HepG2 (cell line): ENCODE measurements around the gene FAM131C. TPM values are rescaled to one million over a fixed set of nuclear protein-coding genes. Genes with fewer than 3 reads are reported as not detected.

Experiments
- ATAC-seq: fragments of 200-7000 bp; cut with Tn5 transposase; 3 replicates; pipeline ENCODE4 v1.9.1; 2020; ENCODE audit warnings: mild to moderate bottlenecking, moderate library complexity
- BruUV-seq: library from RNA; stranded (reverse); fragments of 400-500 nt; replicated peaks from 2 replicates; lab custom pipeline; 2021; lab: Mats Ljungman, UMichigan
- CTCF ChIA-PET: fragments of 300-600 bp; formaldehyde crosslinking; extraction: SDS; loops from one replicate; lab custom pipeline; 2021; ENCODE audit warnings: low total read pairs, inconsistent platforms, low intra/inter-chr PET ratio; lab: Yijun Ruan, JAX
- POLR2A ChIA-PET: fragments of 350-600 bp; sonication (Branson Sonifier 250); formaldehyde crosslinking; loops from one replicate; lab custom pipeline; 2020; ENCODE audit warnings: antibody characterized with exemption, inconsistent platforms; lab: Yijun Ruan, JAX
- DNase-seq: peaks from one replicate; pipeline ENCODE4 v3.0.0-alpha.2; 2015; ENCODE audit warnings: low spot score
- FAIRE-seq: peaks from 3 replicates; lab custom pipeline; 2011; peaks lifted over from hg19 to GRCh38; lab: Jason Lieb, UNC
- H2AFZ ChIP-seq: one replicate; pipeline ENCODE4 v1.6.1; 2011; ENCODE audit warnings: low read length, inconsistent platforms
- H3K27ac ChIP-seq: fragments of 300-600 bp; 3 replicates; pipeline ENCODE4 v1.8.0; 2011; ENCODE audit warnings: mixed run types, mild to moderate bottlenecking, mixed read lengths, low read length, inconsistent platforms; ENCODE audit not compliant: insufficient read depth; ENCODE audit errors: extremely low read length
- H3K27me3 ChIP-seq, 2 experiments: fragments of 200-600 bp in 1 of 2; 2 replicates in 1 of 2; 3 replicates in 1 of 2; pipeline versions ENCODE4 v1.6.0 to v1.8.0; 2011; ENCODE audit warnings: low read length in 2 of 2, mild to moderate bottlenecking in 2 of 2, moderate library complexity in 2 of 2, inconsistent platforms in 1 of 2; ENCODE audit not compliant: insufficient read depth in 2 of 2, control insufficient read depth in 1 of 2
- H3K36me3 ChIP-seq, 2 experiments: fragments of 200-600 bp in 1 of 2; replicated peaks in 1 of 2; 2 replicates in 1 of 2; 3 replicates in 1 of 2; pipeline versions ENCODE4 v1.5.1 to v1.8.0; 2011; ENCODE audit warnings: low read length in 2 of 2, inconsistent platforms in 1 of 2; ENCODE audit not compliant: insufficient read depth in 2 of 2, control insufficient read depth in 1 of 2
- H3K4me1 ChIP-seq: 2 replicates; pipeline ENCODE4 v1.5.1; 2012; ENCODE audit warnings: low read length, inconsistent platforms; ENCODE audit not compliant: insufficient read depth
- H3K4me2 ChIP-seq: 2 replicates; pipeline ENCODE4 v1.6.0; 2011; ENCODE audit warnings: low read depth, low read length, inconsistent platforms
- H3K4me3 ChIP-seq, 3 experiments: fragments of 200-600 bp in 1 of 3; sonication (generic), shearing (Covaris generic) in 1 of 3; replicated peaks in 1 of 3; 2 replicates each; pipeline ENCODE4 v1.5.1; 2011 to 2016; ENCODE audit warnings: low read length in 3 of 3, inconsistent platforms in 2 of 3, low read depth in 2 of 3, mild to moderate bottlenecking in 2 of 3, control low read depth in 1 of 3, mixed read lengths in 1 of 3; ENCODE audit not compliant: insufficient read depth in 1 of 3
- H3K79me2 ChIP-seq: one replicate; pipeline ENCODE4 v1.6.1; 2011; ENCODE audit warnings: low read length, inconsistent platforms; ENCODE audit not compliant: insufficient read depth
- H3K9ac ChIP-seq: 2 replicates; pipeline ENCODE4 v1.6.0; 2011; ENCODE audit warnings: mild to moderate bottlenecking, low read depth, low read length, inconsistent platforms; ENCODE audit not compliant: insufficient read depth
- H3K9me3 ChIP-seq: 2 replicates; pipeline ENCODE4 v1.5.1; 2012; ENCODE audit warnings: mild to moderate bottlenecking, low read length
- H4K20me1 ChIP-seq: 2 replicates; pipeline ENCODE4 v1.6.0; 2011; ENCODE audit warnings: inconsistent platforms, mild to moderate bottlenecking, low read length, moderate library complexity; ENCODE audit not compliant: insufficient read depth
- ETV5 ChIP-seq: IDR thresholded peaks from 2 replicates; pipeline ENCODE4 v1.6.1; 2018; ENCODE audit warnings: missing biosample characterization, missing genetic modification reagents, inconsistent platforms, borderline replicate concordance
- MXD4 ChIP-seq: IDR thresholded peaks from 2 replicates; pipeline ENCODE4 v1.6.1; 2016; ENCODE audit warnings: mild to moderate bottlenecking, missing biosample characterization, missing genetic modification reagents
- NFAT5 ChIP-seq: sonication (generic); formaldehyde crosslinking; IDR thresholded peaks from 2 replicates; pipeline ENCODE4 v1.4.0; 2020; ENCODE audit warnings: missing genetic modification reagents
- NR2F2 ChIP-seq: IDR thresholded peaks from 2 replicates; pipeline ENCODE4 v1.6.1; 2012; ENCODE audit warnings: low read depth, inconsistent platforms, borderline replicate concordance
- RAD51 ChIP-seq: fragments of 450-650 bp; IDR thresholded peaks from 2 replicates; pipeline ENCODE4 v1.6.1; 2016; ENCODE audit warnings: borderline replicate concordance
- SALL1 ChIP-seq: sonication (generic); formaldehyde crosslinking; IDR thresholded peaks from 2 replicates; pipeline ENCODE4 v1.8.0; 2022; ENCODE audit warnings: mild to moderate bottlenecking, missing genetic modification reagents
- SKI ChIP-seq: fragments of 450-650 bp; IDR thresholded peaks from one replicate; pipeline ENCODE4 v1.6.1; 2018; ENCODE audit warnings: mild to moderate bottlenecking; ENCODE audit not compliant: partially characterized antibody
- ZNF570 ChIP-seq: sonication (generic); formaldehyde crosslinking; IDR thresholded peaks from 2 replicates; pipeline ENCODE4 v1.4.0; 2020; ENCODE audit warnings: mild to moderate bottlenecking, missing genetic modification reagents, borderline replicate concordance
- ZSCAN30 ChIP-seq: sonication (generic); formaldehyde crosslinking; IDR thresholded peaks from 2 replicates; pipeline ENCODE4 v1.5.0; 2020; ENCODE audit warnings: mild to moderate bottlenecking, missing genetic modification reagents
- WGBS: methylation state at CpG from one replicate; pipeline ENCODE4 v1.1.6; 2017; ENCODE audit warnings: low lambda C conversion rate; 5-methylcytosine and 5-hydroxymethylcytosine counted together
- in situ Hi-C: cut with HindIII; loops from 2 replicates; pipeline ENCODE4 v1.10.0; 2017; ENCODE audit warnings: low pct_unique_long_range_greater_than_20kb; ENCODE audit not compliant: extremely low pct_ligation_motif_present
- intact Hi-C: fragments of 100-400 bp; cut with micrococcal nuclease; formaldehyde crosslinking; loops from one replicate; pipeline ENCODE4 v1.10.0; 2022; ENCODE audit not compliant: unreplicated experiment
- polyA plus RNA-seq, 8 experiments: library from polyadenylated mRNA; depleted of rRNA in 3 of 8; stranded (reverse) in 7 of 8; unstranded in 1 of 8; fragments of >200 nt; fragmentation: Illumina TruSeq in 4 of 8; extraction: Trizol in 4 of 8; gene quantifications; 2 replicates each; pipeline versions ENCODE4 v1.2.1 to v1.2.3, GENCODE V29; 2011 to 2016; ENCODE audit warnings: low read depth in 4 of 8, missing spikeins in 1 of 8, mixed read lengths in 1 of 8; ENCODE audit not compliant: insufficient read depth in 1 of 8
- total RNA-seq, 5 experiments: library from RNA; depleted of rRNA; stranded (reverse); fragments of >200 nt; fragmentation: Illumina TruSeq; extraction: Trizol; gene quantifications; 2 replicates each; pipeline ENCODE4 v1.2.3, GENCODE V29; 2016; ENCODE audit warnings: low read depth in 1 of 5

The FAM131C gene
- total and polyA plus RNA-seq, 2 of the 13 experiments (the other 11 are each of a cell fraction or from before 2014, with no cell fraction given) = 0.07 TPM; not detected in 1

GRCh38 chr1:16111771-16112595, 38.5 kb upstream of the FAM131C start (continued):
- TF ChIP-seq NFAT5 (CRISPR knock-in tag) = no peak
- TF ChIP-seq SALL1 (CRISPR knock-in tag) = peak; percentile 24; the same call in 1 of the 2 replicates
- TF ChIP-seq RAD51 = no peak
- peak; percentile 6 for TF ChIP-seq SKI

GRCh38 chr1:16110884-16111283, 37.4 kb upstream of the FAM131C start:
- H3K9me3 ChIP-seq = peaks cover 9% of the 10 kb centered on the region
- ATAC-seq = no peak
- no TSS peak for BruUV-seq
- no peak for TF ChIP-seq NR2F2
- TF ChIP-seq ZNF570 (CRISPR knock-in tag) = no peak
- TF ChIP-seq ZSCAN30 (CRISPR knock-in tag) = no peak
- TF ChIP-seq ETV5 (CRISPR knock-in tag) = no peak
- TF ChIP-seq MXD4 = no peak
- TF ChIP-seq, all 625 proteins: peak for 0
- H2AFZ ChIP-seq = no peak overlapping the region
- H3K27ac ChIP-seq = no peak overlapping the region
- H3K36me3 ChIP-seq = no peaks in the 10 kb centered on the region
- H4K20me1 ChIP-seq = no peaks in the 10 kb centered on the region
- no peak overlapping the region for H3K4me3 ChIP-seq
- POLR2A ChIA-PET = interaction anchor here (1.3 kb wide), 1 partner anchor 72 kb away, joined by 3 read pairs; no protein-coding TSS in a partner anchor
- intact Hi-C loops (no loop called here), in situ Hi-C loops (no loop called here)
- H3K9ac ChIP-seq = no peak overlapping the region
- DNase-seq (no peak), FAIRE-seq (no peak)
- 69% methylated on average over 6 of the region's 7 CpGs for WGBS
- no peaks in the 10 kb centered on the region for H3K79me2 ChIP-seq
- CTCF ChIA-PET = no interaction called here
- peaks cover 59% of the 10 kb centered on the region for H3K4me1 ChIP-seq
- H3K4me2 ChIP-seq = no peak overlapping the region
- H3K27me3 ChIP-seq = peaks cover 5 to 20% of the 10 kb centered on the region in 2 experiments; a peak in 4 of 5 replicates
